Heart right ventricle (tissue), 16 donors: ENCODE measurements around the gene CRNN. TPM values are rescaled to one million over a fixed set of nuclear protein-coding genes. Genes with fewer than 3 reads are reported as not detected.

Source experiments
- ATAC-seq, 8 donors: fragments of 200-7000 bp; cut with Tn5 transposase; one replicate each; pipeline ENCODE4 v1.9.1; 2020; ENCODE audit warnings: mild to moderate bottlenecking in 8 of 8, moderate library complexity in 8 of 8, moderate number of reproducible peaks in 1 of 8
- DNase-seq, 2 donors: peaks; one replicate each; pipeline ENCODE4 v3.0.0-alpha.2; 2020
- H3K27ac ChIP-seq, 10 donors: fragments of 200-600 bp; sonication (generic) in 2 of 10; one replicate each; pipeline versions ENCODE4 v1.5.0 to v1.8.0; 2020 to 2022; ENCODE audit warnings: mild to moderate bottlenecking in 3 of 10
- H3K27me3 ChIP-seq, 7 donors: fragments of 200-600 bp; one replicate each; pipeline ENCODE4 v1.8.0; 2021 to 2022; ENCODE audit warnings: mild to moderate bottlenecking in 2 of 7
- H3K36me3 ChIP-seq, 9 donors: fragments of 200-600 bp; sonication (generic) in 1 of 9; one replicate each; pipeline versions ENCODE4 v1.5.0 to v1.8.0; 2020 to 2022; ENCODE audit warnings: mild to moderate bottlenecking in 2 of 9
- H3K4me1 ChIP-seq, 9 donors: fragments of 200-600 bp; sonication (generic) in 1 of 9; one replicate each; pipeline versions ENCODE4 v1.5.0 to v1.8.0; 2020 to 2022; ENCODE audit warnings: mild to moderate bottlenecking in 4 of 9
- H3K4me3 ChIP-seq, 10 donors: fragments of 200-600 bp; sonication (generic) in 2 of 10; one replicate each; pipeline versions ENCODE4 v1.5.0 to v1.8.0; 2020 to 2022; ENCODE audit warnings: mild to moderate bottlenecking in 7 of 10, moderate library complexity in 2 of 10
- H3K9me3 ChIP-seq, 11 donors: fragments of 200-600 bp in 10 of 11; sonication (generic) in 2 of 11; one replicate each; pipeline versions ENCODE4 v1.5.0 to v1.8.0; 2013 to 2022; ENCODE audit warnings: mild to moderate bottlenecking in 2 of 11, control low read depth in 1 of 11, moderate library complexity in 1 of 11
- WGBS, 2 donors: extraction: QIAGEN DNeasy Blood & Tissue Kit; methylation state at CpG; one replicate each; pipeline ENCODE4 v1.1.7; 2013; ENCODE audit warnings: inconsistent platforms in 1 of 2; 5-methylcytosine and 5-hydroxymethylcytosine counted together
- intact Hi-C, 10 donors: fragments of 100-400 bp; cut with DNase I; formaldehyde crosslinking; loops; one replicate each; pipeline versions ENCODE4 v1.11.1 to v1.14.2; 2022
- polyA plus RNA-seq, 2 donors: library from polyadenylated mRNA; stranded (reverse); fragments of 200-250 nt; gene quantifications; one replicate each; pipeline ENCODE4 v1.2.3, GENCODE V29; 2013
- total RNA-seq, 10 donors: library from RNA; stranded (reverse); fragmentation: NEBNext Ultra II Directional in 3 of 10; extraction: Animal tissue kit (Norgen Biotek cat#: 25700) in 3 of 10; gene quantifications; one replicate each; pipeline versions ENCODE4 v1.2.1 to v1.2.4, GENCODE V29; 2021 to 2023
- TF ChIP-seq, protein P1 (sequence below), 9 donors: fragments of 200-600 bp; sonication (generic) in 2 of 9; IDR thresholded peaks; one replicate each; pipeline versions ENCODE4 v1.5.0 to v1.8.0; 2021 to 2022; ENCODE audit warnings: antibody characterized with exemption in 9 of 9, mild to moderate bottlenecking in 5 of 9, moderate library complexity in 1 of 9
- donor health status: Arrhythmogenic right ventricular cardiomyopathy.
- donor health status: ischemic (EF 13 %, LVEDD 7.1; RV severe dilation, severe dysfunction).
- donor health status: healthy with polysubstance abuse.
- donor health status: DM: no; HTN: yes; CAD: no.
- donor health status: DM: no; HTN: no; CAD: no.
- donor health status: ischemic (EF 25% LVEDD 6.9; RV normal size, moderate dysfunction).
- donor health status: ischemic (EF 25% LVEDD 5.7; RV mildly dilated, moderate dysfunction).
- donor health status: healthy.
- donor health status: DM: yes; HTN: yes; CAD: no.
- donor health status: Ischemic cardiomyopathy.
- donor health status: ischemic (EF 35%, LVEDD 5.7; RV mildly dilated, moderate dysfunction).
- donor health status: nonischemic (EF 11% LVEDD 7.7; RV severe dilation, severe dysfunction).
- donor health status: DM: yes; HTN: yes; CAD: no.
- donor health status: PGD.
- donor health status: ischemic (EF 29% LVEDD 5.4; RV normal size, mild dysfunction).
- donor health status: nonischemic (EF 23%, LVEDD 6.1; RV moderate dilation, normal function).

The CRNN gene
- total and polyA plus RNA-seq, 12 donors = 0.62 TPM; not detected in 11

- TF ChIP-seq, protein P1, sequence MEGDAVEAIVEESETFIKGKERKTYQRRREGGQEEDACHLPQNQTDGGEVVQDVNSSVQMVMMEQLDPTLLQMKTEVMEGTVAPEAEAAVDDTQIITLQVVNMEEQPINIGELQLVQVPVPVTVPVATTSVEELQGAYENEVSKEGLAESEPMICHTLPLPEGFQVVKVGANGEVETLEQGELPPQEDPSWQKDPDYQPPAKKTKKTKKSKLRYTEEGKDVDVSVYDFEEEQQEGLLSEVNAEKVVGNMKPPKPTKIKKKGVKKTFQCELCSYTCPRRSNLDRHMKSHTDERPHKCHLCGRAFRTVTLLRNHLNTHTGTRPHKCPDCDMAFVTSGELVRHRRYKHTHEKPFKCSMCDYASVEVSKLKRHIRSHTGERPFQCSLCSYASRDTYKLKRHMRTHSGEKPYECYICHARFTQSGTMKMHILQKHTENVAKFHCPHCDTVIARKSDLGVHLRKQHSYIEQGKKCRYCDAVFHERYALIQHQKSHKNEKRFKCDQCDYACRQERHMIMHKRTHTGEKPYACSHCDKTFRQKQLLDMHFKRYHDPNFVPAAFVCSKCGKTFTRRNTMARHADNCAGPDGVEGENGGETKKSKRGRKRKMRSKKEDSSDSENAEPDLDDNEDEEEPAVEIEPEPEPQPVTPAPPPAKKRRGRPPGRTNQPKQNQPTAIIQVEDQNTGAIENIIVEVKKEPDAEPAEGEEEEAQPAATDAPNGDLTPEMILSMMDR (IDR thresholded peaks at IDR 0.05) = no peak
- intact Hi-C loops = no loop called here
- H3K9me3 ChIP-seq = no peaks in the 10 kb centered on the region
- no peaks in the 10 kb centered on the region for H3K4me1 ChIP-seq
- DNase-seq (no peak), ATAC-seq (no peak)
- peaks cover 0 to 39% (median 5%) of the 10 kb centered on the region in 7 donors for H3K27me3 ChIP-seq
- H3K27ac ChIP-seq = no peak overlapping the region
- no peak overlapping the region for H3K4me3 ChIP-seq
- 79% methylated on average over 2 of the region's 2 CpGs for WGBS, 2 donors
- no peaks in the 10 kb centered on the region for H3K36me3 ChIP-seq
These were observed 21.2 kb downstream of the CRNN start for GRCh38 chr1:152392909-152393308.

GRCh38 chr1:152388889-152389288 is 25.2 kb downstream of the CRNN start:
- no peak overlapping the region for H3K4me3 ChIP-seq
- 66 to 81% methylated on average over 4 of the region's 4 CpGs for WGBS, 2 donors
- no peaks in the 10 kb centered on the region for H3K4me1 ChIP-seq
- no peak for ATAC-seq
- TF ChIP-seq, protein P1 (IDR thresholded peaks at IDR 0.05) = no peak
- no peaks in the 10 kb centered on the region for H3K36me3 ChIP-seq
- DNase-seq = no peak
- no peak overlapping the region for H3K27ac ChIP-seq
- intact Hi-C loops = no loop called here
- no peaks in the 10 kb centered on the region for H3K9me3 ChIP-seq
- H3K27me3 ChIP-seq = peaks cover 0 to 9% (median 0%) of the 10 kb centered on the region in 7 donors

GRCh38 chr1:152386940-152387339 is 27.1 kb downstream of the CRNN start:
- Histone ChIP-seq H3K27ac (no peak overlapping the region), H3K27me3 (peaks cover 0 to 7% (median 0%) of the 10 kb centered on the region in 7 donors), H3K4me1 (no peaks in the 10 kb centered on the region), H3K9me3 (no peaks in the 10 kb centered on the region), H3K36me3 (no peaks in the 10 kb centered on the region), H3K4me3 (no peak overlapping the region)
- DNase-seq (no peak), ATAC-seq (no peak)
- intact Hi-C loops = no loop called here
- TF ChIP-seq, protein P1 (IDR thresholded peaks at IDR 0.05) = no peak
- WGBS, 2 donors = 72 to 80% methylated on average over 2 of the region's 2 CpGs

- no peak for ATAC-seq
- intact Hi-C loops = no loop called here
- whole genome bisulfite sequencing, 2 donors = 71 to 77% methylated on average over 16 of the region's 16 CpGs
These were observed 33.1 kb downstream of the CRNN start for GRCh38 chr1:152380932-152381331.

More at GRCh38 chr1:152380932-152381331, 33.1 kb downstream of the CRNN start:
- Histone ChIP-seq H3K4me1 (no peaks in the 10 kb centered on the region), H3K27me3 (peaks cover 0 to 10% (median 0%) of the 10 kb centered on the region in 7 donors), H3K9me3 (no peaks in the 10 kb centered on the region), H3K4me3 (no peak overlapping the region), H3K27ac (no peak overlapping the region), H3K36me3 (no peaks in the 10 kb centered on the region)
- TF ChIP-seq, protein P1 (IDR thresholded peaks at IDR 0.05) = no peak
- no peak for DNase-seq
